Stimulated activated CD4-positive, alpha-beta T cell treated with anti-CD3 and anti-CD28 coated beads, Interleukin-1b, Interleukin-23, amount 100 ng/mL, for 4 hours (primary cell): Measurements from ENCODE around the gene CCDC60.

ENCODE experiments used
- DNase-seq, 2 donors: peaks; one replicate each; pipeline ENCODE4 v3.0.0-alpha.2; 2020; ENCODE audit warnings: low read depth in 2 of 2

The CCDC60 gene, protein sequence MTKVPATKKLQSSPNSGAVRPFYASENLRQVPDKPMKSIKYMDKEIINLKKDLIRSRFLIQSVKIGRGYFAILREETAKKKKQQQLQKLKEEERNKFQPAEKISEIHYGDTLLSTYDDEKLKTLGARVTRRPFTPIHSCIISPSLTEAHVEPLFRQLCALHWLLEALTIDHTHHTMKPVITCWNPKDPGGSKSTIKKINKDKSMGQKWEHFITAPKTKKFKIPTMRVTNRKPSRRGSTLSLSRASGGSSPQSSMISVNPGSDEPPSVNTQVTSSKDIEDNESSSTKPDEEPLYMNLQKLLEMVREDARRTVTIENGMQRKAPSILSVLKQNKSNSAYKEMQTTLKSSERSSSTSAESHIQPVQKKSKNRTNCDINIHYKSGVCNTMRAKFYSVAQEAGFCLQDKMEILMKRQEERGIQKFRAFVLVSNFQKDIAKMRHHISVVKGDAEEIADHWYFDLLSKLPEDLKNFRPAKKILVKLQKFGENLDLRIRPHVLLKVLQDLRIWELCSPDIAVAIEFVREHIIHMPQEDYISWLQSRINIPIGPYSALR

GRCh38 chr12:119334430-119335170 lies at the start of gene CCDC60:
CCDC60 (plus strand) TSS chr12:119334729; CDS start chr12:119335177, 448 bp downstream.
- no peak for DNase-seq

- no peak for DNase-seq
Observed at GRCh38 chr12:119288576-119288975, 46.0 kb upstream of the CCDC60 start.

- no peak for DNase-seq
Observed at GRCh38 chr12:119292893-119293630, 41.5 kb upstream of the CCDC60 start.

DNA sequence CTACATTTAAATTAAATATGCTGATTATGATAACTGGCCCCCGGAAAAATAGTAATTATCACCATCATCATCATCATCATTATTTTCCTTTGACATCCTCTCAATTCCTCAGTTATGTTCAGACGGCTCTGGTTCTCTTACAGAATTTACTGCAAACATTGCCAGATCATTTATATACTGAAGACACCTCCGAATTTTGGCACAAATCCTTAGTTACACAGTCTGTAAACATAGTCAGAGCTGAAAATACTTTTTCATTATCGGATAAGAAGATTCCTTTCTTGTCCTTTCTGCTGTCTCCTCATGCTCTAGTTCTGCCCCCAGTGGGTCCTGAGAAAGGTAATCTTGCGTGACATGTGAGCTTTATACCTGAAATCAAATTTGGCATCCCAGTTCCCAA lies 40.3 kb upstream of the CCDC60 start:
- DNase-seq, result no peak

DNA sequence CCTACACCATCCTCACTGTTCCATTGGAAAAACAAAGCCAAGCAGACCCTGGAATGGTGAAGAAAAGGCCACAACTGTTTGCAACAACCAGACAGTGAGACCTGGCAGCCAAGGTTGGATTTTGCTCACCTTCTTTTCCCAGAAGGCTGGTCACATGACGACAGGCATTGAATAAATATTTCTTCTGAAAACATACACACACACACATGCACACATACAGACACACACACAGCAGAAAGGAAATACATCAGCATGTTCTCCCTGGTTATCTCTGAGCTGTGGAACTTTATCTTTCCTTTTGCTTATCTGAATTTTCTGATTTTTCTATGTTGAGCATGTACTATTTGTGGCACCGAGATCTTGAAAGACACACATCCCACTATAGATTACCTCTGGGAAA lies 38.0 kb upstream of the CCDC60 start:
- no peak for DNase-seq

DNA sequence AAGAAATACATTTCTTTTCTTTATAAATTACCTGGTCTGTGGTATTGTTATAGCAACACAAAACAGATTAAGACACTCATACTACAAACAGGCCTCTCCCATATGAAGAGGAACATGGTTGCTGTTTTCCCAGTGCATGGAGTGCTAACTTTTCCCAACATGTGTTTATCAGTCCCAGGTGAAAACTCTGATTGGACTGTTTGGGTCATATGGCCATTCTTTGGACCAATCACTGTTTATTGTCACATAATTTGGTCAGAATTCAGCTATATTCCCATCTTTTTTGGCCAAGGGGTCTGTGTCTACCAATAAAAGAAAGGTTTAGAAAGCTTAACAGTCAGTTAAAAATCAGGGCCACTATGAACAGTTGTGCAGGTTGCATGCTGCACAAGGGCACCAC lies 35.4 kb upstream of the CCDC60 start:
- DNase-seq, result no peak

- DNase-seq, result no peak
Observed at GRCh38 chr12:119301379-119301778, 33.1 kb upstream of the CCDC60 start.

DNA sequence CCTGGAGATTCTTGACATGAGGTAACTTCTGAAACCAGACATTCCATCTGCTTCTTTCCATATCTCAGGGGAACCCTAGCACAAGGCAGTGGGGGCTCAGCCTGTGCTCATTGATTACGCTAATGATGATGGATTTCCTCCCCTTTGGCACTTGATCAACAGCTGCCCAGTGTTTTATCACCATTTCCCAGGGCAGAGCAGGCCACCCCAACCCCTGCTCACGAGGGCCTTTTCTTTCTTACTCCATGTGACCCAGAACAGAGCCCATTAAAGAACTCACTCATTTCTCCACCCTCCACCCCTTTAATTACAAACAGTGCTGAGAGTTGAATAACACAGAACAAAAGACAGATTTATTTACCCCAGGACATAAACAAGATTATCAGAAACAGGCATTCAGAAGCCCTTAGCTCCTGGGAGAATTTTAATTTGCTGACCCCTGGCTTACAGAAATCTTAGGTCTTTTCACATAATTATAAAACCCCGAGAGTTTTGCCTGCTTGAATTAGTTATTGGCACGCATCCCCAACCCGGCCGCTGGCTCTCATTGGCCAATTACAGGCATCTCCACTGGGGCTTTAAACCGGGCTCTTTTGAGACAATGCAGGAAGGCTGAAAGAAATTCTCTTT lies 32.0 kb upstream of the CCDC60 start:
- DNase-seq, result no peak

DNA sequence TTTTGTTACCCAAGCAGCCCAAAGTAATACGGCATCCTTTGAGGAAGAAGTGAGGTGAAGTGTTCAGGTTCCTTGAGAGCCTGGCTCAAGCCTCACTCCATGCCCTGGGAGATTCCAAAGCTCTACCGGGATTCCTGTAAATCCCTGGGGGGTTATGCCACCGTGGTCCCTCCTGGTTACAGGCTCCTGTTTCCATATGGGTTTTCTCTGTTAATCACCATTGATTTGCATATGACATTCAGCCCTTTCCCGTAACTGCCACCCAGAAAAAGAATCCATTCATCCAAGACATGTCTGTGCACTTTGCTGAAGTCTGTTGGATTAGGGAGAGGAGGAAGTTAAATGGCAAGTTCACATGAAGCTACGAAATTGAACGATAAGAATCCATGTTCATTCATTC lies 27.9 kb upstream of the CCDC60 start:
- DNase-seq, result no peak

GRCh38 chr12:119307747-119308146 lies 26.8 kb upstream of the CCDC60 start:
- DNase-seq, result no peak

GRCh38 chr12:119308708-119309456 lies 25.6 kb upstream of the CCDC60 start:
- DNase-seq, result no peak

GRCh38 chr12:119311878-119312277 lies 22.7 kb upstream of the CCDC60 start:
- DNase-seq, result no peak

DNA sequence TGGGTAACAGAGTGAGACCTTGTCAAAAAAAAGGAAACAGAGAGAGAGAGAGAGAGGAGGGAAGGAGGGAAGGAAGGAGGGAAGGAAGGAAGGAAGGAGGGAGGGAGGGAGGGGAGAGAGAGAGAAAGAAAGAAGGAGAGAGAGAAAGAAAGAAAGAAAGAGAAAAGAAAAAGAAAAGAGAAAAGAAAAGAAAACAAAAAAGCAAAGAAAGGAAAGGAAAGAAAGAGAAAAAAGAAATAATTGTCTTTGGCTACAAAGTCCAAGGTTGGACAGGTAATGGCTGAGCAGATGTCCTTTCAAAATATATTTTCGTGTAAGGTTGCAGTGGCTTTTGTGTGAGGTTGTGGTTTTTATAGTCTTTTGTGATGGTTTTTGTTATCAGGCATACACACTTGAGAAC lies 21.6 kb upstream of the CCDC60 start:
- no peak for DNase-seq

- no peak for DNase-seq
Observed at GRCh38 chr12:119314290-119314689, 20.2 kb upstream of the CCDC60 start.

DNA sequence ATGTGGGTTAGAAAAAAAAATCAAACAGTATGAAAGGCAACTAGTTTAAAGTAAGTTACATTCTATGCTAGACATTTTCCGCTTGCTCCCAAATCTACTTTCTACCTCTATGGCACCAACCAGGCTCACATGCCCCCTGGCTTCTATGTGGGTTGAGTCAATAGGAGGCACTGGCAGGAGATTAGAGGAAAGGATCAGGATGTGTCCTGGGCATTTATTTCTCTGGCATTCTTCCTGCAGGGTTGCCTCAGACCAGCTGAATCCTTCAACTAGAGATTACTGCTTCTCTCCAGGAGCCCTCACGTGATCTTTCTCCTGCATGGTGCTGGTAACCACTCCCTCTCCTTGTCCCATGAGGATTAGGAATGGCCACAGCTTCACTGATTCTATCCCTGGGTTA lies 14.9 kb upstream of the CCDC60 start:
- no peak for DNase-seq

GRCh38 chr12:119320678-119321077 lies 13.9 kb upstream of the CCDC60 start:
- no peak for DNase-seq

- DNase-seq, result no peak
Observed at GRCh38 chr12:119322301-119322723, 12.2 kb upstream of the CCDC60 start.

DNA sequence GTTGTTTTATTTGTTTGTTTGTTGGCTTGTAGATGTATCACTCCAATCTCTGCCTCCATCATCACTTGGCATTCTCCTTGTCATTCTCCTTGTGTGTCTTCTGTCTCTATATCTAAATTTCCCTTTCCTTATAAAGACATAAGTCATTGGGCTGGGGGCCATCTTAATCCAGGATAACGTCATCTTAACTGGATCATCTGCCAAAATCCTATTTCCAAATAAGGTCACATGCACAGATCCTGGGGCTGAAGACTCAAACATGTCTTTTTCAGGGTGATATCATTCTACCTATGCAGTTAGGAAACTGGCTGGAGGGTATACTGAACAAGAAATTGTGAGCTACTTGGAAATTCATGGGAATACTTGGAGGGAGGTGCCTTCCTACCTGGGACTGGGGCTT lies 8.7 kb upstream of the CCDC60 start:
- no peak for DNase-seq

DNA sequence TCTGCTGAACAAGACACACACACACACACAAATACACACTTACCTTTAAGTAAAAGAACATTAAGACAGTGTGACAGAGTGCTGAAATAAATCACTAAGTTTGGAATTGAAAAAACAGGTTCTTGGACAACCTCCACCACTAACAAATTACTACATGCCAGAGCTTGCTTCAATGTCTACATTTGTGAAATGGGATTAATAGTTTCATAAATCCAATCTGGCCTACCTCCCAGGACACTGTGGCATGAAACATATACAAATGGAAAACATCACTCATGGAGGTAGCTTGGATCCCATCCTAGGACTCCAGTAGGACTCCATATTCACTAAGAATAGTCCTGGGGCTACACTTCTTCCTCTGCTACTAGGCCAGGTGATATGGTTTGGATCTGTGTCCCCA lies 8.2 kb upstream of the CCDC60 start:
- no peak for DNase-seq

DNA sequence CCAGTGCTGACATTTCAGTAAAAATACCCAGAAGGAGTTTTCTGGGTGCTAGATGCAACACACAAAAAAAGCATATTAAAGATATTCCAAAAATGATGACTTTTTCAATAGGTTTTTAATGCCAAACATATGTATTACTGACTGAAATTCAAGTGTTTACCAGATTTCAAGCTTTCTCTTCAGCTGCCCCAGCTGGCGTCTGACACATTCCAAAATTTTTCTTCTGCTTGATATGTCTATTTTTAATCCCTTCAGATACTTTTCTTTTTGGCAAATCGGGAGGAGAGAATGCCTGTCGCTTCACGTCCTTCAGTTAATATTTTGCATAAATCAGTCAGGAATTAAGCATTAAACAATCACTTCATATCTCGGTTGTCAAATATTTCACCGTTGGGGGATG lies 7.1 kb upstream of the CCDC60 start:
- no peak for DNase-seq

DNA sequence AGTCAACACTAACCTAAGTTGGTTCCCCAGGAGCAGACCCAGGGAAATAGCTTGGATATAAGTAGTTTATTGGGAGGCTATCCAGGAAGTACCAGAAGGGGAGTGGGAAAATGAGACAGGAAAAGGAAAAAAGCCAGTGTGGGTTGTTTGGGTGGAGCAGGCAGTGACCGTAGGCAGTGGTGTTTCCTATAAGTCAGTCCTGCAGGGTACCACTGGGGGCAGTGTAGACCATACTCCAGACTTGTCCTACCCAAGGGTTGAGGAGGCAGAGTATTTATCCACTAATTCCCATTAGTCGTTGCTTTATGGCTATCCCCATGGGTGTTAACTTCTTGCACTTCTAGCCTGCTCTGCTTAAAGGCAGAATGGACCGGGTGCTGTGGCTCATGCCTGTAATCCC lies 6.4 kb upstream of the CCDC60 start:
- no peak for DNase-seq
